ENCODE results near the gene NBEA. TPM values are rescaled to one million over a fixed set of nuclear protein-coding genes. Genes with fewer than 3 reads are reported as not detected.

The NBEA gene
- total RNA-seq, 2 experiments from 2014 or later, result 0.12 to 0.23 TPM

- Mint-ChIP-seq H3K27ac (no peak overlapping the region), H3K4me1 (peaks cover 13% of the 10 kb centered on the region), H3K9me3 (ENCODE audit: low read depth) (peaks cover 2% of the 10 kb centered on the region), H3K36me3 (peaks cover 4% of the 10 kb centered on the region), H3K4me3 (no peak overlapping the region), H3K27me3 (peaks cover 55% of the 10 kb centered on the region)
- DNase-seq (no peak), ATAC-seq (no peak)
- CTCF ChIA-PET, result interaction anchor here (0.6 kb wide), 1 partner anchor 11 kb away, joined by 3 read pairs; no protein-coding TSS in a partner anchor
These were observed 536.4 kb downstream of the NBEA start for GRCh38 chr13:35478271-35479037.

DNA sequence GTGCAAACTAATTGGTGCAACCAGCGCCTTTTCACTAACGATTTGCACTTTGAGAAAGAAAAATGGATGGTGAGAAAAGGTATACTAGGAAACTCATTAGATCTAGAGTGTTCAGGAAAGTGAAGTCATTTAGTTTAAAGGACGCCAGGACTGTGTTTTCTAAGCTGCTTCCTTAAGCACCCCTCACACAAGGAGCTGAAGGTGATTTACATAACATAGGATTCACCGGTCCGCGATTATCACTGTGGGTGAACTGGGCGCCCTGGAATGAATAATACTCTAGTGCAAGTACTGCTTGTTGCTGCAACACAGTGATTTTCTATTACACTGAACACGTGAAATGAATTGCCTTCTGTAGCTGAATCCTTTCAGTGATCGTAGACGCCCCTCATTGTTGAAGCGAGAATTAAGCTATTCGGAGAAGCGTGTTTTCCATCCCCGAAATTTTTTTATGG lies 537.0 kb downstream of the NBEA start:
- ATAC-seq (no peak), DNase-seq (no peak)
- H3K4me3 Mint-ChIP-seq, result no peak overlapping the region
- peaks cover 4% of the 10 kb centered on the region for H3K36me3 Mint-ChIP-seq
- H3K4me1 Mint-ChIP-seq, result peaks cover 13% of the 10 kb centered on the region
- CTCF ChIA-PET, result no interaction called here
- H3K27me3 Mint-ChIP-seq, result peaks cover 52% of the 10 kb centered on the region
- H3K27ac Mint-ChIP-seq, result no peak overlapping the region
- H3K9me3 Mint-ChIP-seq (ENCODE audit: low read depth), result peaks cover 2% of the 10 kb centered on the region

DNA sequence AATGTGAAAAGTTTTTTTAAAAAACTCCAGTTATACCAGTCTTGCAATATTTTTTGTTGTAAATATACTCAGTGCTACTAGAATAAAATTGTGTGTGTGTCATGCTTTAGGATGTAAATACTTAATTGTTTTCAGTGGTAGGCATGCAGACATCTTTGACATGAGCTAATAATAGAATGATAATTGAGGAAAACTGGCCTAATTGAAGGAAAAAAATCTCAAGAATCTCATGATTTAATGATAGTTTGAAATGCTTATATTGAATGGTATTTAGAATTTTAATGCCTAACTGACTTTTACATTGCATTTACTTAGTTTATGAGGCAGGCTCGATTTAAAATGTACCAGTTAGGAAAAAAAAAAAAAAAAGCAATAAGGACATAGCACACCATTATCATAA lies 537.6 kb downstream of the NBEA start:
- Mint-ChIP-seq H3K4me1 (peaks cover 13% of the 10 kb centered on the region), H3K4me3 (no peak overlapping the region), H3K9me3 (ENCODE audit: low read depth) (no peaks in the 10 kb centered on the region), H3K27me3 (peaks cover 47% of the 10 kb centered on the region), H3K36me3 (peaks cover 4% of the 10 kb centered on the region), H3K27ac (no peak overlapping the region)
- ATAC-seq (no peak), DNase-seq (no peak)
- CTCF ChIA-PET, result no interaction called here

DNA sequence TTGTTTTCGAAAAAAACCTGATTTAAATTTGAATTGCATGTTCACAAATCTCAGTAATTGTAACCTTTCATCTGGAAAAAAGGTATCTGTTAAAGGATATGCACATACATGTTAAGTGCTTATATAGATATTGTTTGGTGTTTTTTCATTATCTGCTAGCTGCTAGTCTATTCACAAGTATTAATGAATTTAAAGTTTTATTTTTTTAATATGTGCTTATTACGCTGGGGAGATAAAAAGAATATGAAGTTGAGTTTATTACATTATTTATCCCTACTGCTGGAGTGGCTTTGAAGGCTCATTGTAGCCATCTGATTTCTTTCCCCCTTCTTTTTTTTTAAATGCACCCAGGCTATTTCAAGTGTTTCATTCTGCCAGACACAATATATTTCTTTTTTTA lies 538.3 kb downstream of the NBEA start:
- Mint-ChIP-seq H3K27me3 (peaks cover 40% of the 10 kb centered on the region), H3K9me3 (ENCODE audit: low read depth) (no peaks in the 10 kb centered on the region), H3K27ac (no peak overlapping the region), H3K4me3 (no peak overlapping the region), H3K36me3 (peaks cover 4% of the 10 kb centered on the region), H3K4me1 (peaks cover 10% of the 10 kb centered on the region)
- CTCF ChIA-PET, result no interaction called here
- DNase-seq (no peak), ATAC-seq (no peak)

GRCh38 chr13:35481777-35482176 lies 539.7 kb downstream of the NBEA start:
- Mint-ChIP-seq H3K4me1 (no peaks in the 10 kb centered on the region), H3K27me3 (peaks cover 26% of the 10 kb centered on the region)

GRCh38 chr13:35482527-35482926 lies 540.5 kb downstream of the NBEA start:
- H3K27me3 Mint-ChIP-seq, result peaks cover 19% of the 10 kb centered on the region
- DNase-seq, result no peak
- H3K4me1 Mint-ChIP-seq, result no peaks in the 10 kb centered on the region
- ATAC-seq, result no peak
- no peaks in the 10 kb centered on the region for H3K9me3 Mint-ChIP-seq (ENCODE audit: low read depth)
- H3K27ac Mint-ChIP-seq, result no peak overlapping the region
- CTCF ChIA-PET, result no interaction called here
- H3K36me3 Mint-ChIP-seq, result no peaks in the 10 kb centered on the region
- H3K4me3 Mint-ChIP-seq, result no peak overlapping the region

More at GRCh38 chr13:35481777-35482176, 539.7 kb downstream of the NBEA start:
- Mint-ChIP-seq H3K4me3 (no peak overlapping the region), H3K9me3 (ENCODE audit: low read depth) (no peaks in the 10 kb centered on the region), H3K27ac (no peak overlapping the region), H3K36me3 (no peaks in the 10 kb centered on the region)
- DNase-seq (no peak), ATAC-seq (no peak)
- CTCF ChIA-PET, result no interaction called here

GRCh38 chr13:35483761-35484160 lies 541.7 kb downstream of the NBEA start:
- Mint-ChIP-seq H3K9me3 (ENCODE audit: low read depth) (no peaks in the 10 kb centered on the region), H3K4me3 (no peak overlapping the region), H3K27ac (no peak overlapping the region), H3K4me1 (no peaks in the 10 kb centered on the region), H3K36me3 (no peaks in the 10 kb centered on the region), H3K27me3 (peaks cover 7% of the 10 kb centered on the region)
- DNase-seq (no peak), ATAC-seq (no peak)
- CTCF ChIA-PET, result no interaction called here

DNA sequence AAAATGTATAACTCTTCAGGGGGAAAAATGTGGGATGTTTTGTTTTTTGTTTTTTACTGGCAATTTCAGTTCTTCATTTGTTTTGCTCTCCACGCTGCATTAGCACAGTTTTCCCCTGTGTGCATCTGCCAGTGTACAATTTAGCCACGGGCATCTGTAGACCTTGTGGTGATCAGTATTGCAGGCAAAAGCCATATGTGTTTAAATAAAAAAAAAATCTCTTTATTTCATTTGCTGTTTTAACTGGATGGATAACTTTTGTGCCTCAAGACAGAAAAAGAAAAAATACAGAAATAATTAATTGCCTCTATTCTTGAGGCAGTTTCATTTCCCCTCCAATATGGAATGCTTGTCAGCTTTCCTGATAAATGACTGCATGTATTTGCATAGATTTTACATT lies 542.3 kb downstream of the NBEA start:
- CTCF ChIA-PET, result no interaction called here
- no peak overlapping the region for H3K4me3 Mint-ChIP-seq
- H3K27ac Mint-ChIP-seq, result no peak overlapping the region
- H3K9me3 Mint-ChIP-seq (ENCODE audit: low read depth), result no peaks in the 10 kb centered on the region
- H3K4me1 Mint-ChIP-seq, result no peaks in the 10 kb centered on the region
- ATAC-seq (no peak), DNase-seq (no peak)
- peaks cover 3% of the 10 kb centered on the region for H3K27me3 Mint-ChIP-seq
- no peaks in the 10 kb centered on the region for H3K36me3 Mint-ChIP-seq

GRCh38 chr13:35485424-35485823 lies 543.4 kb downstream of the NBEA start:
- CTCF ChIA-PET, result no interaction called here
- H3K9me3 Mint-ChIP-seq (ENCODE audit: low read depth), result no peaks in the 10 kb centered on the region
- DNase-seq (no peak), ATAC-seq (no peak)
- no peak overlapping the region for H3K4me3 Mint-ChIP-seq
- H3K27me3 Mint-ChIP-seq, result no peaks in the 10 kb centered on the region
- no peaks in the 10 kb centered on the region for H3K36me3 Mint-ChIP-seq
- no peak overlapping the region for H3K27ac Mint-ChIP-seq
- no peaks in the 10 kb centered on the region for H3K4me1 Mint-ChIP-seq

GRCh38 chr13:35489050-35489449 lies 547.0 kb downstream of the NBEA start:
- Mint-ChIP-seq H3K27me3 (no peaks in the 10 kb centered on the region), H3K9me3 (ENCODE audit: low read depth) (no peaks in the 10 kb centered on the region), H3K4me1 (no peaks in the 10 kb centered on the region), H3K4me3 (no peak overlapping the region), H3K36me3 (no peaks in the 10 kb centered on the region), H3K27ac (no peak overlapping the region)
- DNase-seq, result no peak
- CTCF ChIA-PET, result no interaction called here
- ATAC-seq, result no peak

- CTCF ChIA-PET, result no interaction called here
- H3K4me3 Mint-ChIP-seq, result no peak overlapping the region
- no peak for DNase-seq
- H3K27ac Mint-ChIP-seq, result no peak overlapping the region
- no peaks in the 10 kb centered on the region for H3K27me3 Mint-ChIP-seq
- H3K36me3 Mint-ChIP-seq, result no peaks in the 10 kb centered on the region
- no peaks in the 10 kb centered on the region for H3K4me1 Mint-ChIP-seq
- no peak for ATAC-seq
- no peaks in the 10 kb centered on the region for H3K9me3 Mint-ChIP-seq (ENCODE audit: low read depth)
These were observed 553.9 kb downstream of the NBEA start for GRCh38 chr13:35496006-35496405.

GRCh38 chr13:35496761-35497386 lies 554.8 kb downstream of the NBEA start:
- Mint-ChIP-seq H3K4me1 (no peaks in the 10 kb centered on the region), H3K36me3 (no peaks in the 10 kb centered on the region), H3K27me3 (no peaks in the 10 kb centered on the region), H3K4me3 (no peak overlapping the region), H3K9me3 (ENCODE audit: low read depth) (no peaks in the 10 kb centered on the region), H3K27ac (no peak overlapping the region)
- CTCF ChIA-PET, result no interaction called here
- ATAC-seq (no peak), DNase-seq (no peak)

- Mint-ChIP-seq H3K36me3 (no peaks in the 10 kb centered on the region), H3K27me3 (no peaks in the 10 kb centered on the region), H3K4me1 (no peaks in the 10 kb centered on the region), H3K4me3 (no peak overlapping the region), H3K27ac (no peak overlapping the region), H3K9me3 (ENCODE audit: low read depth) (no peaks in the 10 kb centered on the region)
- ATAC-seq (no peak), DNase-seq (no peak)
- CTCF ChIA-PET, result no interaction called here
These were observed 556.2 kb downstream of the NBEA start for GRCh38 chr13:35498231-35498630.

GRCh38 chr13:35499196-35499662 lies 557.2 kb downstream of the NBEA start:
- CTCF ChIA-PET, result no interaction called here
- no peak for DNase-seq
- Mint-ChIP-seq H3K27me3 (no peaks in the 10 kb centered on the region), H3K9me3 (ENCODE audit: low read depth) (no peaks in the 10 kb centered on the region), H3K4me3 (no peak overlapping the region), H3K27ac (no peak overlapping the region), H3K36me3 (no peaks in the 10 kb centered on the region), H3K4me1 (no peaks in the 10 kb centered on the region)
- ATAC-seq, result no peak
